Non-pigmented ciliary epithelial cell (primary cell): ENCODE data around the gene NARS2.
A peak's percentile ranks its signal among the peaks of the same experiment; 100 is the strongest.
"Not testable (repeated sequence)": the region's sequence is repeated elsewhere in the genome, so short reads cannot be mapped to it uniquely, and the experiment has no call there.

ENCODE experiments used
- DNase-seq: peaks from one replicate; pipeline ENCODE4 v3.0.0-alpha.2; 2010; ENCODE audit warnings: low read depth

The NARS2 gene

GRCh38 chr11:78574386-78575381 lies at the start of gene NARS2:
Gene NARS2, minus strand, starts transcription at chr11:78574864. Its CDS starts 376 bp downstream, at chr11:78574488.
- DNase-seq, result peak; percentile 91

DNA sequence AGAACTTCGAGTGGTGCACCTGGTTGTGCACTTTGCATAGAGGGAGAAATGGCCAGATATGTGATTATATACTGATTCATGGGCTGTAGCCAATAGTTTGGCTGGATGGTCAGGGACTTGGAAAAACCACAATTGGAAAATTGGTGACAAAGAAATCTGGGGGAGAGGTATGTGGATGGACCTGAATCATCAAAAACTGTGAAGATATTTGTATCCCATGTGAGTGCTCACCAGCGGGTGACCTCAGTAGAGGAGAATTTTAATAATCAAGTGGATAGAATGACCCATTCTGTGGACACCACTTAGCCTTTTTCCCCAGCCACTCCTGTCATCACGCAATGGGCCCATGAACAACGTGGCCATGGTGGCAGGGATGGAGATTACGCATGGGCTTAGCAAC lies 48.0 kb upstream of the NARS2 start:
- DNase-seq, result no peak

GRCh38 chr11:78620159-78620558 lies 45.5 kb upstream of the NARS2 start:
- DNase-seq, result no peak

DNA sequence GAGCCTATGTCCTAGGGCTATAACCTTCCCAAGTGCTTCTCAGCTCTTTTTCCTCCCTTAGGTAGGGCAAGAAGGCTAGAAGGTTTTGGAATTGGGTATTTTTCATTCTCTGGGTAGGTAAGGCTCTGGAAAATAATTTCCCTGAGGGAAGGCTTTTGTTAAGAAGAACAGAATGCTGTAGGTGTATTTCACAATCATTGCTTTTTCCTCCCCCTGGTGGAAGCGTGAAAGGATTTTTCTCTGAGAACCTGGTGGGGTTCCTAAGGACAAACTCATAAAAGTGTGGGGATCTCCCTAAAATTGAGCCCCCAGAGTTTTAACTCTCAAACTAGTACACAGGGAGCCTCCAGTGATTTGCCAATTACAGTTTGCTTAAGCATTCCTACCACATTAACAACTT lies 41.1 kb upstream of the NARS2 start:
- no peak for DNase-seq

- no peak for DNase-seq
Measured at GRCh38 chr11:78613378-78613813, 38.7 kb upstream of the NARS2 start.

GRCh38 chr11:78612721-78613377 lies 38.2 kb upstream of the NARS2 start:
- no peak for DNase-seq

DNA sequence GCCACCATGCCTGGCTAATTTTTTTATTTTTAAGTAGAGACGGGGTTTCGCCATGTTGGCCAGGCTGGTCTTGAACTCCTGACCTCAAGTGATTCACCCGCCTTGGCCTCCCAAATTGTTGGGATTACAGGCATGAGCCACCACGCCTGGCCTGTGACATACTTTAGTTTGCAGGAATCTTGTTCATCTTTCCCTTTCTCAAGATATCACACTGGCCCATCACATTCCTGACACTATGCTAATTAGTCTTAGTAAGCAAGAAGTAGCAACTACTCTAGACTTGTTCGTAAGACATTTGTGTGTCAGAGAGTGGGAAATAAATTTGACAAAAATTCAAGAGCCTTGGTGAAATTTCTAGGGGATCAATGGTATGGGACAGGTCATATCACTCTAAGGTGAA lies 34.7 kb upstream of the NARS2 start:
- DNase-seq, result not testable (repeated sequence)

DNA sequence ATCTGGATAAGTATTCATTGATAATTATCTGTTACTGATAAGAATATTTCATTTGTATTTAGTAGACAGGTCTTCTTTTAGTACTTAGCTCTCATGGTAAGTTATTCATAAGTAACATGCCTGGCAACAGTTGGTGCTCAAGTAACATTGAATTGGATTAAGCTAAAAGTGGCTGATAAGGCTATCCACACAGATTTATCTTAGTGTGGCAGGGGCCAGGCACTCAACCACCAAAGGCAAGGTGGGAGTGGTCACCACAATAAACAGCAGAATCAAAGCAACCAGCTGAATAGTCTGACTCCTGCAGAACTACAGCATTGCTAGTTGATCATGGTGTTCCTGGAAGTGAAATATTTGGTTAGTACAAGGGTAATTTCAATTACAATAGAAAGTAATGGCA lies 33.0 kb upstream of the NARS2 start:
- no peak for DNase-seq

DNA sequence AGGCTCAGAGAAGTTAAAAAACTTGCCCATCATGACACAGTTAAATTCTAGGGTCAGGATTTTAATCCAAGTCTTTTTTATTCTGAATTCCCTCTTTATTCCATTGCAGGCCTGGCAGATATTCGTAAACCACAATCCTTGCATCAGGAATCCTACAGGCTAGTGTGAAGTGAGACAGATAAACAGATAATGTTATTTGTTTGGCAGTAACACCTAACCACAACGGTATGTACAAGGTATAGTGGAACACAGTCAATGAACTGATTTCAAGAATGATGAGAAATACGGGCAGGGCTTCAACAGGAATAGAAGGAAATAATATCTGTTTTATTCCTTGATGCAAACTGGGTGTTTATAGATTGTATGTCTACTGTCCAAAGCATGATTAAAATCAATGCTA lies 32.0 kb upstream of the NARS2 start:
- DNase-seq, result no peak

- DNase-seq, result no peak
Measured at GRCh38 chr11:78605296-78605695, 30.6 kb upstream of the NARS2 start.

DNA sequence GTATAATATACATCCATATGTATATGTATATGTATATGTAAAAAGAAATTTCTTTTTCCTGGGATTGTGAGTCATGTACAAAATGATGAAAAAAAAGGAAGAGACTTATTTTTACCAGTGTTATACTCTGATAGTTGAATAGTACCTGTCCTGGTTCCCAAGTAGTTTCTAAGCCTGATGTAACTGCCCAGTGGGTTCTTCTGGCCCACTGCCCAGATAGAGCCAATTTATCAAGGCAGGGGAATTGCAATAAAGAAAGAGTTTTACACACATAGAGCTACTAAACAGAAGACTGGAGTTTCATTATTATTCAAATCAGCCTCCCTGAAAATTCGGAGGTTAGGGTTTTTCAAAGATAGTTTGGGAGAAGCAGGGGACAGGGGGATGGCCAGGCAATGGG lies 29.1 kb upstream of the NARS2 start:
- no peak for DNase-seq

DNA sequence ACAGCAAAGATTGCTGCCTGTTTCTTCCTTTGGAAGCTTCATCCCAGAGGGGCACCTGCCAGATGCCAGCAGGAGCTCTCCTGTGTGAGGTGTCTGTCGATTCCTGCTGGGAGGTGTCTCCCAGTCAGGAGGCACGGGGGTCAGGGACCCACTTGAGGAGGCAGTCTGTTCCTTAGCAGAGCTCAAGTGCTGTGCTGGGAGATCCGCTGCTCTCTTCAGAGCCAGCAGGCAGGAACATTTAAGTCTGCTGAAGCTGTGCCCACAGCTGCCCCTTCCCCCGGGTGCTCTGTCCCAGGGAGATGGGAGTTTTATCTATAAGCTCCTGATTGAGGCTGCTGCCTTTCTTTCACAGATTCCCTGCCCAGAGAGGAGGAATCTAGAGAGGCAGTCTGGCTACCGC lies 28.1 kb upstream of the NARS2 start:
- not testable (repeated sequence) for DNase-seq

- DNase-seq, result not testable (repeated sequence)
Measured at GRCh38 chr11:78601066-78601465, 26.4 kb upstream of the NARS2 start.

- DNase-seq, result not testable (repeated sequence)
Measured at GRCh38 chr11:78597579-78597978, 22.9 kb upstream of the NARS2 start.

- DNase-seq, result no peak
Measured at GRCh38 chr11:78595436-78596130, 20.9 kb upstream of the NARS2 start.

DNA sequence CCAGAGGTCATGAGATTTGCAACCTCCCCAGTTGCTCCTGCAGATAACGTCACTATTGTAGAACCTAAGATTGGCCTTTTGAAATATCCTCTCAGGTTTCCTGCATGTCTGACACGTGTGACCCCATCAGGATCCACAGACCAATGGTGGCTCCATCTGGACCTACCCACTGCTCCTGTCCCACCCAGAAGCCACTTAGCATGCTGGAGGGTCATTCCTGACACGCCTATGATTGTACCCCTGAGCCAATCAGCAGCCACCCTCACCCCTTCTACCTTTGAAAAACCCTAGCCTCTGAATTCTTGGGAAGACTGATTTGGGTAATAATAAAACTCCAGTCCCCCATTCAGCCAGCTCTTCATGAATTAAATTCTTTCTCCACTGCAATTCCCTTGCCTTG lies 20.1 kb upstream of the NARS2 start:
- no peak for DNase-seq

DNA sequence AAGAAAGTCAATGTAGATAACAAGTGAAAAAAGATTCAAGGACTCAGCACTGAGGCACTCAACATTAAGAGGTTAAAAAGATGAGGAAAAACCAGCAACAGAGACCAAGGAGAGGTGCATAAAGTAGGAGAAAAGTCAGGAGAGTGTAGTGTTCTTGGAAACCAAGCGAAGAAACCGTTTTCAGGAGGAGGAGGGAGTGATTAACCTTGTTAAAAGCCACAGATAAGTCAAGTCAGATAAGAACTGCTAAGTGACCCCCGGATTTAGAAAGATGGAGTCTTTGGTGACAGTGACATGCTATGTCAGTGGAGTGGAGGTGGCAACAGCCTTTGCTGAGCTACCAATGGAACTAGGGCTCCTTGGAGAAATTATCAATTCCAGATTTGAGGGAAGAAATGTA lies 13.9 kb upstream of the NARS2 start:
- no peak for DNase-seq

GRCh38 chr11:78587446-78587845 lies 12.8 kb upstream of the NARS2 start:
- DNase-seq, result no peak

GRCh38 chr11:78586452-78587046 lies 11.9 kb upstream of the NARS2 start:
- DNase-seq, result no peak

DNA sequence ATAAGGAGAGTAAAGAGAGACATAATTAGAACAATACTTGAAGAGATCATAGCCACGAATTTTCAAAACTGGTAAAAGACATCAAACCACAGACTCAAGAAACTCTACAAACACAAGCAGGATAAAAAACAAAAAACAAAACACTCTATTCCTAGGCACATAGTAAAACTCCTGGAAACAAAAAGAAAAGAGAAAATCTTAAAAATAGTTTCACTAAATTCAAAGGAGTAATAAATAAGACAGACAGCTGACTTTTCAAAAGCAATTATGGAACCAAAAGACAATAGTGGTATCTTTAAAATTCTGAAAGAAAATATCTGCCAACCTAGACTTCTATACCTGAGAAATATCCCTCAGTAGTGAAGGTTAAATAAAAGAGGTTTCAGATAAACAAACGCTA lies 9.2 kb upstream of the NARS2 start:
- DNase-seq, result no peak

DNA sequence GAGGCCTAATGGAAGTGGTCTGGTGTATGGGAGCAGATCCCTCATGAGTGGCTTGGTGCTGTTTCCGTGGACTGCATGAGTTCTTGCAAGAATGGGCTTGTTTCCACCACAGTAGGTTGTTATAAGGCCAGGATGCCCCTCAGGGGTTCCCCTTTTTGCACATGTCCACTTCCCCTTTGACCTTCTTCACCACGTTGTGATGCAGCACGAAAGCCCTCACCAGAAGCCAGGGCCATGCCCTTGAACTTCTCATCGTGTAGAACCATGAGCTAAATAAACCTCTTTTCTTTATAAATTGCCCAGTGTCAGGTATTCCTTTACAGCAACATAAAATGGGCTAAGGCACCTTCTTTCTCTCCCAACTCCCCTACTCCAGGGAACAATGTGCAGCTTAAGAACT lies 2.8 kb upstream of the NARS2 start:
- DNase-seq, result no peak

DNA sequence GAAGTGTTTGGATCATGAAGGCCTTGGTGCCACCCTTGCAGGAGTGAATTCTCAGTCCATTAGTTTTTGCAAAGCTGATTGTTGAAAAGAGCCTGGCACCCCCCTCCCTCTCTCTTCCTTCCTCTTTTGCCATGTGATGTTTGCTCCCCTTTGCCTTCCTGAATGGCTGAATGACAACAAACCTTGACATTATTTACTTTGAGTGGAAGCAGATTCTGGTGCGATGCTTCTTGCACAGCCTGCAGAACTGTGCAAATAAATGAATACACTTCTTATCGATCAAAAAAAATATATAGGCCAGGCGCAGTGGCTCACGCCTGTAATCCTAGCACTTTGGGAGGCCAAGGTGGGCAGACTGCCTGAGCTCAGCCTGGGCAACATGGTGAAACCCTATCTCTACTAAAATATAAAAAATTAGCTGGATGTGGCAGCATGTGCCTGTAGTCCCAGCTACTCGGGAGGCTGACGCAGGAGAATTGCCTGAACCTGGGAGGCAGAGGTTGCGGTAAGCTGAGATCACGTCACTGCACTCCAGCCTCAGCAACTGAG lies 2.0 kb upstream of the NARS2 start:
- DNase-seq, result no peak
